Cardiac septum (tissue), 1 donor: ENCODE results near the gene COL16A1. TPM values are rescaled to one million over a fixed set of nuclear protein-coding genes. Genes with fewer than 3 reads are reported as not detected.

ENCODE experiments used
- DNase-seq: peaks from one replicate; pipeline ENCODE4 v3.0.0-alpha.2; 2020; ENCODE audit warnings: low spot score
- intact Hi-C: fragments of 100-400 bp; cut with DNase I; formaldehyde crosslinking; loops from one replicate; pipeline ENCODE4 v1.14.0; 2022
- total RNA-seq: library from RNA; stranded (reverse); fragmentation: NEBNext Ultra II Directional; extraction: Animal tissue kit (Norgen Biotek cat#: 25700); gene quantifications from one replicate; pipeline ENCODE4 v1.2.1, GENCODE V29; 2021
- donor health status: DM: no; HTN: no; CAD: no.

Gene COL16A1
- total RNA-seq, 1 donor from 2014 or later: 45.9 TPM

- DNase-seq: no peak
- intact Hi-C loops: no loop called here
Measured at GRCh38 chr1:31621847-31622730, 81.7 kb downstream of the COL16A1 start.

- DNase-seq: no peak
- intact Hi-C loops: no loop called here
Measured at GRCh38 chr1:31621498-31621820, 82.4 kb downstream of the COL16A1 start.

GRCh38 chr1:31620631-31621497 is 83.0 kb downstream of the COL16A1 start:
- intact Hi-C loops: no loop called here
- DNase-seq: no peak

DNA sequence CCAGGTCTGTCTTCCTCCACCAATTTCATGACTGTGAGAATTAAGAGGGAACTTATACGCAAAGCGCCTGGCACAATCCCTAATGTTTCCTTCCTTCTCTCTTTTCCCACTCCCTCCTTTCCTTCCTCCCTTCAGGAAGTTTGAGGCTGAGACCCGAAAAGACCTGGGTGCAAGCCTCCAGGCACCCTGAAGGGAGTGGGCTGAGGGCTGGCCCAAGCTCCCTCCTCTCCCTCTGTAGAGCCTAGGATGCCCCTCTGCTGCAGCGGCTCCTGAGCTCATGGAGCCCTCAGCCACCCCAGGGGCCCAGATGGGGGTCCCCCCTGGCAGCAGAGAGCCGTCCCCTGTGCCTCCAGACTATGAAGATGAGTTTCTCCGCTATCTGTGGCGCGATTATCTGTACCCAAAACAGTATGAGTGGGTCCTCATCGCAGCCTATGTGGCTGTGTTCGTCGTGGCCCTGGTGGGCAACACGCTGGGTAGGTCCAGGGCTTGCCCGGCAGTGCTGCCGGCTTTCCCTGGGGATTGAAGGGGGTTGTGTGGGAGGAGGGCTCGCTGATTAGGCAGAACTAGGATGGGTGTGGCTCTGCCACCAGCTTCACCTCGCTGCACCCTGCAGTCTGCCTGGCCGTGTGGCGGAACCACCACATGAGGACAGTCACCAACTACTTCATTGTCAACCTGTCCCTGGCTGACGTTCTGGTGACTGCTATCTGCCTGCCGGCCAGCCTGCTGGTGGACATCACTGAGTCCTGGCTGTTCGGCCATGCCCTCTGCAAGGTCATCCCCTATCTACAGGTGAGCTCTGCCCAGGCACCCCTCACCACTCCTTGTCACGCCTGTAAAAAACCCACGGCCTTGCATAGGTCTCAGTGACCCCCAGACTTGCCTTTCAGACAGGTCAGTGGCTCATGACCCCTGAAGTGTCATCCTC is 84.6 kb downstream of the COL16A1 start:
- intact Hi-C loops: no loop called here
- DNase-seq: no peak

DNA sequence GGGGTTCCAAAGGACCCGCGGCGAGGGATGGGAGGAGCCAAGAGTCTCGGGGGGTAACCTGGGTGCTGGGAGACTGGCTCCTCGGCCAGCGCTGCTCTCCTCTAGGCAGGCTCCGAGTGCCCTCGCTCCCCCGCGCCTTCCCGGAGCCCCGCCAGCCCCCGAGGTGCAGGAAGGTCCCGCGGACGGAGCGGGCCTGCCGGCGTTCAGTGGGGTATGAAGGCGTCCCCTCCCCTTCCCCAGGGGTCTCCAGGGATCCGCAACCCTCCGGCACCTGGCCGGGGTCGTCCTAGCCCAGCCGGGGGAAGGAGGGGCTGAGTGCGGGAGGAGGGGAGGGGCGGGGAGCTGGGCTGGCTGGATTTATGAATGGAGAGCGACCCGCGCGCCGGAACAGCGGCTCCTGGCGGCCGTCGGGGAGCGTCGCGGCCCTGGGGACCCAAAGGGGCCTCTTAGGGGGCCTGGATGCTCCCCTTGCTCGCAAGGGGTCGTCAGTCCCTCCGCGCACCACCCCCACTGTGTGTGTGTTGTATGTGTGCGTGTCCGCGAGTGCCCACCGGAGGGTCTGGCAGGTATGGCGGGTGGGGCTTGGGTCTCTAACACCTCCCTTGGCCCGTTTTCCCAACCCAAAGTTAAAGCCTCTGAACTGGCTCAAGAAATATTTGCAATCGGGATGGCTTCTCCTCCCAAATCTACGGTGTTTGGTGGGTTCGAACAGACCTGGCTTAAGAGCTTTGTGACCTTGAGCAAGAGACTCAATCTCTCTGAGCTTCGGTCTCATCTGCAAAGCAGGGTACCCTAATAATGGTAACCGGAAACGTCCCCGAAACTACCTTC is 85.7 kb downstream of the COL16A1 start:
- no peak for DNase-seq
- intact Hi-C loops: no loop called here

- intact Hi-C loops: no loop called here
Measured at GRCh38 chr1:31617218-31617915, 86.5 kb downstream of the COL16A1 start, which contains the start of gene HCRTR1. HCRTR1 (plus strand) TSS chr1:31617689; CDS start chr1:31619193, 1,504 bp downstream.

DNA sequence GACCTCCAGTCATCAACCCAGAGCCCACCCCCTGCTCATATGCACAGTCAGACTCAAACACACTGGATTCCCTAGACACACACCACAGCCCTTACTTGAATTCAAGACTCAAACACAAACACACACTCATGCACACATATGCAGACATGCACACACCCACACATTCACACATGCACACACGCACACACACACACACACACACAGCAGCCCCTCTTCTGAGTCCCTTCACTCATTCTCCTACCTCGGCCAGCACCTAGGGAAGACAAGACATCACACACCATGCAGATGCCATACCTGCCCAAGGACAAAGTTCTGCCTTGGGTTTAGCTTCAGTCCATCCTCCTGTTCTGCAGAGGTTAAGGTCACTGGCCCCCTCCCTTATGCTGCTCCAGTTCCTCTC is 87.9 kb downstream of the COL16A1 start:
- DNase-seq: no peak
- intact Hi-C loops: no loop called here

More at GRCh38 chr1:31617218-31617915, 86.5 kb downstream of the COL16A1 start, which contains the start of gene HCRTR1:
- no peak for DNase-seq

DNA sequence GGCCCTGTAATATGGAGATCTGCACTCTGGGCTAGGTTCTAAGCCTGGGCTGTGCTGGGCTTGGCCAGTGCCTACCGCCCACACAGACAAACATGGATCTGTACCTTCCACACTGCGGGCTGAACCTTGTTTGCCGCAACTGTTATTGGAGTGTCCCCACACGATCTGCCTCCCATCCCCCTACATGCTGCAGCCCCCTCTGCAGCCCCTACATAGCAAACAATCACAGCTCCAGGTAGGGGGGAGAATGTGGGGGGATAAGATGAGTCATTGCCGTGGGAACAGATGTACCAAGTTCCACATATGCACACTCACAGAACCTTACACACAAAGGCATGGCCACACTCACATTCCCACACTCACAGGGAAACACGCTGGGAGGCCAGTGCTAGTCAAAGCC is 88.4 kb downstream of the COL16A1 start:
- no peak for DNase-seq
- intact Hi-C loops: no loop called here

- no peak for DNase-seq
- intact Hi-C loops: no loop called here
Measured at GRCh38 chr1:31614414-31615005, 89.3 kb downstream of the COL16A1 start.

DNA sequence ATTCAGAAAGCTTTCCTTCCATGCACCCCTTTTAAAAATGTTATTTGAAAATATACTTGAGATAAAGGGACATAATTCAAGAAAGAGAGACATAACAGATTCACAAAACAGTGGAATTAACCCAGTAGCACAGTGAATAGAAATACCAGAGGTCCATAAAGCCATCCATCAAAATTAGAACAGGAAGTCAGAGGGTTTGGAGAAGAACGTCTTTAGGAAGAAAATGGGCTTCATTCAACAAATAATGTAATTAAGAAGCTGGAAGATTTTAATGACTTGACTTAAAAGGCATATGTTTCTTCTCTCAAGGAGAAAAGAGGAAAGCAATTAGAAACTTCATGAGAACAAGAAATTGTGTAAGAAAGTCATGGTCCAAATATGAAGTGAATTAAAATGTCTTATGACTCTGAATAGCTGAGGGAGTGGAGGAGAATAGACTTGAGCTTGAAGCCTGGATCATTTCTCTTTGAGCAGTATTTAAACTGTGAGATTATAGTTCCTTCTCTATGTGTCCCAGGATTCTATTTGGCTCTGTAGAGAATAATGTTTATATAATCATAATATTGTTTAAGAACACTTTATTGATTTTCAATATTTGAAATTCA is 94.2 kb downstream of the COL16A1 start:
- intact Hi-C loops: no loop called here
- DNase-seq: no peak

DNA sequence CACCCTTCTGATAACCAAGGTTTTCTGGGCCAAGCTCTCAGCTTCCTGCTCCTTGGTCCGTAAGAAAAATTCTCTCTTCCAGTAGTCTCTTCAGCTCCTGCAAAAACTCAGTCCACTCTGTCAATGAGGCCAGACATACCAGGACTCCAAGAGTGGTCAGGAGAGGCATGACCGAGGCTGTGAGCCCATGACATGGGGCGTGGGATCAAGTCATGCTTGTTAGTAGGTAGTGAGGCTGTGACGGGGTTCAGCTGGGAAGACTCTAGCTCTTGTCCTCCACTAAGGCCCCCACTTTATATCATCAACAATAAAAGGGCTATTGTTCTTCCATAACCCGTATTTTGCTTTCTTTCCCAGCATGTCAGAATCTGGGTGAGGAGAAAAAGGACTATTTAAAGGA is 96.5 kb downstream of the COL16A1 start:
- intact Hi-C loops: no loop called here

DNA sequence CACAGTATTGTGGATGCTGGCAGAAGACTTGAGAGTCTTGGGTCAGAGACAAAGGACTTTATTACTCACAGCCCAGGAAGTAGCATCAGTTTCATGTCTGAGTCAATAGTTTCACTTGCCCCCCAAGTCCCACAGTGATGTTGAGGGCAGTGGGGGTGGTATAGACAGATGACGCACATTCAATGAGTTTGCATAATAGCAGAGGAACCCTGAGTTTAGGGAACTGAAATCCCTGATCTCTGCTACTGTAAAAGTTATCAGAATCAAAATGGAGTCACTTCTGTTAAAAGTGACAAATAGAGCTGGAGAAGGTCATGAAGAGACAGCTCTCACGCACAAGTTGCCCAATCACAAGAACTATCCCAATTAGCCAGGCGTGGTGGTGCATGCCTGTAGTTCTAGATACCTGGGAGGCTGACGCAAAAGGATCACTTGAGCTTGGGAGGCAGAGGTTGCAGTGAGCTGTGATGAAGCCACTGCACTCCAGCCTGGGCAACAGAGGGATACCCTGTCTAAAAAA is 97.8 kb downstream of the COL16A1 start:
- no peak for DNase-seq
- intact Hi-C loops: no loop called here

More for the DNA sequence above, 96.5 kb downstream of the COL16A1 start:
- DNase-seq: no peak

Other genes with a start within 250 kb of the COL16A1 start
- 180 TPM for gene TINAGL1, start 127.5 kb downstream of the COL16A1 start, total RNA-seq
- gene HCRTR1, start 86.3 kb downstream of the COL16A1 start, total RNA-seq: not detected
- gene PEF1, start 59.1 kb downstream of the COL16A1 start, total RNA-seq: 55.1 TPM
- 7.7 TPM for gene ADGRB2, start 60.3 kb upstream of the COL16A1 start, total RNA-seq
- 0.19 TPM for gene SPOCD1, start 112.0 kb upstream of the COL16A1 start, total RNA-seq
- 216 TPM for gene PTP4A2, start 234.4 kb upstream of the COL16A1 start, total RNA-seq